Midbrain (tissue), 1 donor: ENCODE results near the gene SYTL2.

ENCODE experiments used
- DNase-seq: peaks from one replicate; lab custom pipeline; 2025; lab: John Stamatoyannopoulos, UW

SYTL2 gene

GRCh38 chr11:85725510-85726258 is 85.3 kb downstream of the SYTL2 start:
- no peak for DNase-seq

GRCh38 chr11:85724748-85725465 is 86.0 kb downstream of the SYTL2 start:
- DNase-seq = no peak

- DNase-seq = no peak
These were observed 87.9 kb downstream of the SYTL2 start for GRCh38 chr11:85723088-85723487.

- DNase-seq = no peak
These were observed 89.8 kb downstream of the SYTL2 start for GRCh38 chr11:85721191-85721590.

- peak; percentile 80 for DNase-seq
These were observed 91.7 kb downstream of the SYTL2 start for GRCh38 chr11:85718991-85719807.

GRCh38 chr11:85718126-85718943 is 92.6 kb downstream of the SYTL2 start:
- peak; percentile 57 for DNase-seq

GRCh38 chr11:85717429-85717828 is 93.5 kb downstream of the SYTL2 start:
- DNase-seq = no peak

- no peak for DNase-seq
These were observed 98.0 kb downstream of the SYTL2 start for GRCh38 chr11:85712953-85713352.

- DNase-seq = no peak
These were observed 100.0 kb downstream of the SYTL2 start for GRCh38 chr11:85710917-85711316.

- DNase-seq = no peak
These were observed 100.8 kb downstream of the SYTL2 start for GRCh38 chr11:85709941-85710702.

GRCh38 chr11:85705800-85706199 is 105.1 kb downstream of the SYTL2 start:
- no peak for DNase-seq

- DNase-seq = no peak
These were observed 106.0 kb downstream of the SYTL2 start for GRCh38 chr11:85704967-85705366.

- DNase-seq = no peak
These were observed 110.8 kb downstream of the SYTL2 start for GRCh38 chr11:85699957-85700741.

- DNase-seq = no peak
These were observed 112.7 kb downstream of the SYTL2 start for GRCh38 chr11:85698195-85698594.

- DNase-seq = no peak
These were observed 113.2 kb downstream of the SYTL2 start for GRCh38 chr11:85697747-85698146.

GRCh38 chr11:85695546-85695945 is 115.4 kb downstream of the SYTL2 start:
- DNase-seq = no peak

- DNase-seq = peak; percentile 70
These were observed 116.5 kb downstream of the SYTL2 start for GRCh38 chr11:85694385-85694980.

GRCh38 chr11:85685820-85686459 is 125.0 kb downstream of the SYTL2 start, which contains the start of gene CCDC89:
Gene CCDC89, minus strand, starts transcription at chr11:85686195. Its CDS starts 65 bp downstream, at chr11:85686130.
- peak; percentile 86 for DNase-seq
